Measurements from ENCODE around the gene RNF220.

GRCh38 chr1:44672254-44672955 lies 267.4 kb downstream of the RNF220 start:
- TF ChIP-seq POLR2A (IDR thresholded peaks at IDR 0.05) = peak; percentile 10
- TF ChIP-seq CTCF (IDR thresholded peaks at IDR 0.05) = no peak
